B cell (primary cell): Measurements from ENCODE around the gene UBQLN3. TPM values are rescaled to one million over a fixed set of nuclear protein-coding genes. Genes with fewer than 3 reads are reported as not detected.

Experiments
- ATAC-seq: fragments of 200-7000 bp; cut with Tn5 transposase; one replicate; pipeline ENCODE4 v1.10.0; 2021; ENCODE audit warnings: low read depth, mild to moderate bottlenecking, moderate number of reproducible peaks, moderate library complexity
- CTCF ChIA-PET: fragments of 350-600 bp; sonication (Branson Sonifier 250); formaldehyde crosslinking; loops from one replicate; lab custom pipeline; 2021; ENCODE audit warnings: antibody characterized with exemption, inconsistent platforms; lab: Charles Lee
- POLR2A ChIA-PET: fragments of 350-600 bp; sonication (Branson Sonifier 250); formaldehyde crosslinking; loops from one replicate; lab custom pipeline; 2021; ENCODE audit warnings: antibody characterized with exemption; lab: Charles Lee
- DNase-seq: peaks from one replicate; pipeline ENCODE4 v3.0.0; 2013
- H2AFZ ChIP-seq: 2 replicates; pipeline ENCODE4 v1.6.1; 2012; ENCODE audit warnings: mild to moderate bottlenecking, low read depth, low read length; ENCODE audit not compliant: insufficient read depth, poor library complexity, severe bottlenecking
- H3K27ac ChIP-seq, 2 donors: 1 replicate in 1 of 2; 2 replicates in 1 of 2; pipeline ENCODE4 v1.5.1; 2012 to 2013; ENCODE audit warnings: low read length in 2 of 2, mild to moderate bottlenecking in 2 of 2, moderate library complexity in 1 of 2
- H3K27me3 ChIP-seq, 4 experiments: fragments of 200-600 bp in 1 of 4; sonication (generic) in 1 of 4; replicated peaks in 1 of 4; 1 replicate in 2 of 4; 2 replicates in 2 of 4; pipeline versions ENCODE4 v1.6.1 to v1.7.0; 2013 to 2016; ENCODE audit warnings: low read length in 3 of 4, mild to moderate bottlenecking in 2 of 4, mixed read lengths in 1 of 4, moderate library complexity in 1 of 4; ENCODE audit not compliant: insufficient read depth in 4 of 4, control insufficient read depth in 3 of 4; ENCODE audit errors: control extremely low read depth in 1 of 4
- H3K36me3 ChIP-seq, 2 experiments: replicated peaks in 1 of 2; 1 replicate in 1 of 2; 2 replicates in 1 of 2; pipeline versions ENCODE4 v1.6.1 to v1.7.1; 2013; ENCODE audit warnings: low read length in 1 of 2; ENCODE audit not compliant: insufficient read depth in 2 of 2, control insufficient read depth in 1 of 2; ENCODE audit errors: control extremely low read depth in 1 of 2, extremely low read depth in 1 of 2
- H3K4me1 ChIP-seq, 2 donors: fragments of 200-600 bp in 1 of 2; sonication (generic) in 1 of 2; 1 replicate in 1 of 2; 2 replicates in 1 of 2; pipeline versions ENCODE4 v1.5.1 to v1.6.1; 2013 to 2017; ENCODE audit warnings: low read length in 2 of 2; ENCODE audit not compliant: control insufficient read depth in 2 of 2, insufficient read depth in 2 of 2
- H3K4me2 ChIP-seq: replicated peaks from 2 replicates; pipeline ENCODE3; 2012; ENCODE audit warnings: mild to moderate bottlenecking, low read depth, low read length; ENCODE audit not compliant: poor library complexity, severe bottlenecking
- H3K4me3 ChIP-seq, 5 experiments: fragments of 200-600 bp in 1 of 5; sonication (generic) in 1 of 5; 1 replicate in 3 of 5; 2 replicates in 2 of 5; pipeline versions ENCODE4 v1.5.1 to v1.7.0; 2011 to 2016; ENCODE audit warnings: low read length in 4 of 5, mild to moderate bottlenecking in 4 of 5, low read depth in 2 of 5, control low read depth in 1 of 5, moderate library complexity in 1 of 5; ENCODE audit not compliant: insufficient read depth in 1 of 5; ENCODE audit errors: control extremely low read depth in 1 of 5, extremely low read depth in 1 of 5
- H3K79me2 ChIP-seq: fragments of 200-600 bp; sonication (generic); one replicate; pipeline ENCODE4 v1.6.0; 2016; ENCODE audit warnings: low read length; ENCODE audit not compliant: control insufficient read depth, insufficient read depth
- H3K9ac ChIP-seq: fragments of 200-600 bp; sonication (generic); 2 replicates; pipeline ENCODE4 v1.6.1; 2017; ENCODE audit warnings: mild to moderate bottlenecking, low read length, moderate library complexity
- H3K9me3 ChIP-seq, 3 donors: one replicate each; pipeline versions ENCODE4 v1.6.1 to v1.7.1; 2013; ENCODE audit warnings: low read length in 2 of 3; ENCODE audit not compliant: control insufficient read depth in 2 of 3, insufficient read depth in 1 of 3; ENCODE audit errors: control extremely low read depth in 1 of 3
- H4K20me1 ChIP-seq: 2 replicates; pipeline ENCODE4 v1.6.0; 2012; ENCODE audit warnings: mild to moderate bottlenecking, low read length; ENCODE audit not compliant: insufficient read depth, control insufficient read depth, poor library complexity, severe bottlenecking
- H3K27ac Mint-ChIP-seq: one replicate; pipeline ENCODE4 v1.8.0; 2021; ENCODE audit warnings: mixed read lengths
- H3K27me3 Mint-ChIP-seq: one replicate; pipeline ENCODE4 v1.8.0; 2021; ENCODE audit warnings: mixed read lengths
- H3K4me1 Mint-ChIP-seq: one replicate; pipeline ENCODE4 v1.8.0; 2021; ENCODE audit warnings: mixed read lengths
- H3K4me3 Mint-ChIP-seq: one replicate; pipeline ENCODE4 v1.8.0; 2021; ENCODE audit warnings: mixed read lengths
- H3K9me3 Mint-ChIP-seq: one replicate; pipeline ENCODE4 v1.8.0; 2022; ENCODE audit warnings: mixed read lengths; ENCODE audit not compliant: insufficient read depth
- CTCF ChIP-seq: fragments of 200-600 bp; IDR thresholded peaks from one replicate; pipeline ENCODE4 v1.8.0; 2022; ENCODE audit warnings: antibody characterized with exemption, mild to moderate bottlenecking
- EZH2 ChIP-seq: IDR thresholded peaks from 2 replicates; pipeline ENCODE4 v1.6.1; 2012; ENCODE audit warnings: borderline replicate concordance, low read depth, mild to moderate bottlenecking, moderate library complexity, low read length; ENCODE audit not compliant: insufficient read depth, poor library complexity, severe bottlenecking
- WGBS: methylation state at CpG from one replicate; pipeline ENCODE4 v1.1.5; 2013; ENCODE audit warnings: missing lambda C conversion rate; ENCODE audit not compliant: insufficient coverage; 5-methylcytosine and 5-hydroxymethylcytosine counted together
- intact Hi-C: fragments of 100-400 bp; cut with micrococcal nuclease; formaldehyde crosslinking; loops from one replicate; pipeline ENCODE4 v1.10.0; 2022
- polyA minus RNA-seq: library from RNA; depleted of rRNA, polyadenylated mRNA; stranded (reverse); fragments of >200 nt; gene quantifications from 2 replicates; pipeline ENCODE4 v1.2.3, GENCODE V29; 2012
- polyA plus RNA-seq: library from polyadenylated mRNA; depleted of rRNA; stranded (reverse); fragments of >200 nt; gene quantifications from 2 replicates; pipeline ENCODE4 v1.2.3, GENCODE V29; 2012
- total RNA-seq, 2 donors: library from RNA; stranded (reverse); fragments of 120-200 nt in 1 of 2; gene quantifications; 1 replicate in 1 of 2; 2 replicates in 1 of 2; pipeline versions ENCODE4 v1.2.3 to v1.2.4, GENCODE V29; 2013 to 2022

UBQLN3 gene
- total RNA-seq (0.46 and 0.59 TPM in 2 replicates), polyA plus RNA-seq (not detected in 2 replicates), polyA minus RNA-seq (0.93 TPM in 1 of 2 replicates, not detected in the other)
- 0.16 TPM for total RNA-seq (2013)

GRCh38 chr11:5509803-5510202, at the start of gene UBQLN3:
Gene UBQLN3 (minus strand): TSS chr11:5509957. CDS start chr11:5509558, 399 bp downstream.
- Histone ChIP-seq H3K27me3 (no peaks in the 10 kb centered on the region), H3K9me3 (no peaks in the 10 kb centered on the region), H3K4me1 (no peaks in the 10 kb centered on the region), H3K9ac (no peak within 1 kb of the TSS), H3K27ac (no peak within 1 kb of the TSS), H3K36me3 (no peaks in the 10 kb centered on the region), H3K4me3 (no peak within 1 kb of the TSS), H3K4me2 (no peak within 1 kb of the TSS), H2AFZ (no peak within 1 kb of the TSS), H4K20me1 (no peaks in the 10 kb centered on the region), H3K79me2 (no peaks in the 10 kb centered on the region)
- ATAC-seq (no peak), DNase-seq (no peak)
- WGBS: 96% methylated on average over 3 of the region's 4 CpGs
- TF ChIP-seq CTCF: no peak
- no peak for TF ChIP-seq EZH2
- POLR2A ChIA-PET: no interaction called here
- CTCF ChIA-PET: no interaction called here
- intact Hi-C loops: no loop called here
- Mint-ChIP-seq H3K4me3 (no peak within 1 kb of the TSS), H3K27me3 (peaks cover 11% of the 10 kb centered on the region), H3K9me3 (no peaks in the 10 kb centered on the region), H3K4me1 (no peaks in the 10 kb centered on the region), H3K27ac (no peak within 1 kb of the TSS)

DNA sequence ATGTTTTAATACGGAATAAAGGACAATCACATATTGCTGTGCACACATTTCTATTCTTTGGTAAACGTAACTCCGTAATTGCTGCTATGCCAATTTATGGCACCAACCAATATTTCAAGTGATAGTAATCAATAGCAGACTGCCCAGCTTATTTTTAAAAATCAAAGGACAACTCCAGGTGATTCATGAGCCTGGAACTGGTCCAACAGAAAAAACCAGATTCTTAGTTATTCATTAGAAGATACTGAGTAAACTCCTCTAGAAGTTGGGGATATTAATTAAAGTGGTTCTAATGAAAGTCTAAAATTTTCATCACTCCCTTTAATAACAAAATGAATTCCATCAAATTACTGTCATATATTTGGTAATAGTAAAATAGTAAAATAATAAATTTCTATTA, 48.0 kb upstream of the UBQLN3 start:
- H3K27me3 Mint-ChIP-seq: peaks cover 12% of the 10 kb centered on the region
- H3K9me3 Mint-ChIP-seq: no peaks in the 10 kb centered on the region
- no peak overlapping the region for H3K27ac ChIP-seq
- no peak overlapping the region for H3K4me3 Mint-ChIP-seq
- H4K20me1 ChIP-seq: no peaks in the 10 kb centered on the region
- no peak overlapping the region for H3K27ac Mint-ChIP-seq
- H3K4me2 ChIP-seq: no peak overlapping the region
- H3K9ac ChIP-seq: no peak overlapping the region
- ATAC-seq (no peak), DNase-seq (no peak)
- H3K79me2 ChIP-seq: no peaks in the 10 kb centered on the region
- ChIA-PET CTCF (no interaction called here), POLR2A (no interaction called here)
- no peaks in the 10 kb centered on the region for H3K27me3 ChIP-seq
- H3K4me1 ChIP-seq: no peaks in the 10 kb centered on the region
- H3K9me3 ChIP-seq: no peaks in the 10 kb centered on the region
- TF ChIP-seq CTCF: no peak
- no peak for TF ChIP-seq EZH2
- no peak overlapping the region for H3K4me3 ChIP-seq
- no peaks in the 10 kb centered on the region for H3K4me1 Mint-ChIP-seq
- WGBS: no CpG with 5 or more reads among the region's 3 CpGs
- intact Hi-C loops: no loop called here
- H3K36me3 ChIP-seq: no peaks in the 10 kb centered on the region
- no peak overlapping the region for H2AFZ ChIP-seq
